Measurements from ENCODE around the gene HTR4.
"Not testable (repeated sequence)": the region's sequence is repeated elsewhere in the genome, so short reads cannot be mapped to it uniquely, and the experiment has no call there.

Gene HTR4

GRCh38 chr5:148529450-148529849 is 124.9 kb downstream of the HTR4 start:
- DNase-seq = not testable (repeated sequence)

DNA sequence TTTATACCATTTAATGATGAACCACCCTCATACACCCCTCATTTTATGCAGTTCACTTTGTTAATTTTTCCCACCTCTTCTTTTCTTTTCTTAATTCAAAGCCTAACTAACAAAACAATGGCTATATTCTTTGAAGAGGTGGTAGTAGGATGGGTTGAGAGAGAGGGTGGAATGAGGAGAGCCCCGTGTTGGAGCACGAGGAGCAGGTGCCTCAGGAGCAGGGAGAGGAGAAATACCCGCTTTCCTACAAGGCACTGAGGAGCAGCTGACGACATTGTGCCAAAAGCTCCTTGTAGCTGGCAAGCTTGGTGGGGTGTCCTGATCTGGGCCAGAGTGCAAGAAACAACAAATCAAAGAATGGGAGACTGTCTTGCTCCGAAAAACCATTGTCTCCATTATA is 129.6 kb downstream of the HTR4 start:
- DNase-seq = no peak

GRCh38 chr5:148523139-148523538 is 131.2 kb downstream of the HTR4 start:
- DNase-seq = no peak

GRCh38 chr5:148515460-148515859 is 138.9 kb downstream of the HTR4 start:
- DNase-seq = no peak

GRCh38 chr5:148514344-148514743 is 140.0 kb downstream of the HTR4 start:
- DNase-seq = no peak

DNA sequence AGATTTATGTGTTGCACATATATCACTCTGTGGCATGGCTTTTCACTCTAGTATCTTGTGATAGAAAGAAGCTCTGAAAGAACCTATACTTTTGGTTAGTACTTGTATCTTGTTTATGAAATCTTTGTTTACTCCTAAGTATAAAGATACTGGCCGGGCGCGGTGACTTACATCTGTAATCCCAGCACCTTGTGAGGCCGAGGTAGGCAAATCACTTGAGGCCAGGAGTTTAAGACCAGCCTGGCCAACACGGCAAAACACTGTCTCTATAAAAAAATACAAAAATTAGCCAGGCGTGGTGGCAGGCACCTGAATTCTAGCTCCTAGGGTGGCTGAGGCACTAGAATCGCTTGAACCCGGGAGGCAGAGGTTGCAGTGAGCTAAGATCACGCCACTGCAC is 141.8 kb downstream of the HTR4 start:
- DNase-seq = no peak

DNA sequence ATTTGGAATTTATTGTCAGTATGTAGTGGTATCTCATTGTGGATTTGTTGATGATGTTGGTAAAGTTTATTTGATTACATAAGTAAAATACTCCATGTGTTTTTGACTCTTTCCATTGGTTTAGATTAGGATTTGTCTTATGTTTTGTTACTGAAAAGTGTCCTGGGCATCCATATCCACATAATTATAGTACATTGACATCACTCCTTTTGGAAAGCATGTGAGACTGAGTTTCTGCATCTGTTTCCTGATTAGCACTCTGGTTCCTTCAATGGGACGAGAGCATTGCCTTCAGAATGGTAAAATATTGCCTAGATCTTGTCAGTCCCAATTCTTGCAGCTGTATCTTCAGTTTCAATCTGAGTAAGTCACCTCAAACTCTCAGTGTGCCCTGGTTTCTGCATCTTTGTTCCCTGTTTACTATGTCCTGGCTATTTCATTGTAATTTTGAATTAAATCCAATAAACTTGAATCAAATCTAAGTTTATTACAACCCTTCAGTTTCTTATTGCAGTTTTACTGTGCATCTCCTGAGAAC is 142.4 kb downstream of the HTR4 start:
- DNase-seq = no peak

GRCh38 chr5:148509893-148510292 is 144.4 kb downstream of the HTR4 start:
- no peak for DNase-seq

- no peak for DNase-seq
Measured at GRCh38 chr5:148507648-148508047, 146.7 kb downstream of the HTR4 start.

DNA sequence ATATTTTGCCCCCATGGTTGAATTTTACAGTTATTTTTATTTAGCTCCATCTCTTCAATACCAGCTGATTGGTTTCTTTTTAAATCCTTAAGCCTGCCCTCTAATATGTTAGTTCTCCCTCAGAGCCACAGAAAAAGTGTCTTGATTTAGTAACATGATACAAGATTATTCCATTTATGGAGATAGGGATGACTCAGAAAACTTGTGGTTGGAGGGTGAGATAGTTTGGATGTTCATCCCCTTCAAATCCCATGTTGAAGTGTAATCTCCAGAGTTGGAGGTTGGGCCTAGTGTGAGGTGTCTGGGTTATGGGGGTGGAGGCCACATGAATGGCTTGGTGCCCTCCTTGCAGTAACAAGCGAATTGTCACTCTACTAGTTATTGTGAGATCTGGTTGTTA is 154.9 kb downstream of the HTR4 start:
- DNase-seq = no peak

- no peak for DNase-seq
Measured at GRCh38 chr5:148497757-148498156, 156.6 kb downstream of the HTR4 start.

DNA sequence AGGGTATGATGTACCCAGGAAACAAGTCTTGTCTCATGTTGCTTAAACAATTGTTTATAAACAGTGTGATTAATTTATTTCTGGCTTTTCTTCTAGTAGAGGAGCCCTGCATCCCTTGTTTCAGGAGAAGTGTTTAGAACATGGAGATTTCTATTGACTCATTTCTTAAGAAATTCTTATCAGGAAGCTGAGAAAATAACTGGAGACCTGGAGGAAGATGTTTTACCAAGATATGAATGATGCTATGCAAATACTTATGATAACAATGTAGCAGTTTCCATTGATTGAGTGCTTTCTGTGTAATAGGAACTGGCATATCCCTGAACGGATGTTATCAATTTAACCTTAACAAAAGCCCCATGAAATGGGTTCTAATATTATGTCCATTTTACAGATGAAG is 162.0 kb downstream of the HTR4 start:
- DNase-seq = no peak

DNA sequence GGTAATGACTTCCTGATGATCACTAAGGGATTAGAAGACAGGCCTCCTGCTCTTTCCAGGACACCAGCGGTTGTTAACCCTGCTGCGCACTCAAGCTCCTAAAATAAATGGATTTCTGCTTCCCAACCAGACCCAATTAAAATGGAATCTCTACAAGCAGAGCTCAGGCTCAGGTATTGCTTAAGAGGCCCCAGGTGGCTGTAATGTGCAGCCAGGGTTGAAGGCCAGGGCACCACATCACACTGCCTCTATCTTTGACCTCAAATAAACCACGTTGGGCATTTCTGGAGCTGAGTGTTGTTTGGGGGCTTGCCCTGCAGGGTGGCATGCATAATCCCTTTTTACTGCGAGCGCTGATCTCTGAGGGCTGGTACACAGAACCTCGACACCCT is 162.5 kb downstream of the HTR4 start:
- DNase-seq = no peak

- DNase-seq = no peak
Measured at GRCh38 chr5:148491015-148491792, 163.1 kb downstream of the HTR4 start.

DNA sequence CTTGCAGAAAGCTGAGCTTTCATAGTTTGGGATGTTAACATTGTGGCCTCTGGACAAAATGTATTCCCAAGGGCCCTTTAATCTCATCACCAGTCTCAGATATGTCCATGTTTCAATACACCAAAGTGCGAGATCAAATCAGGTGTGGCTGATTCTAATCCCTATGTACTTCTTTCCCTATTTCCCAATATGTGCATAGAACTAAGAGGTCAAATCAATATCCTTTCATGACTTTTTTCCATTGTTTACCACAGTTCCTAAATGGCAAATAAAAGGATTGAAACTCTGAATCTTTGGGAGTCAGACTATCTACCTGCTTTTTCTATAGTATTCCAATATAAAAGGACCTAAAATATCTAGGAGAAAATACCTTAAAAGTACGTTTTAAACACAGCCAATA is 165.6 kb downstream of the HTR4 start:
- DNase-seq = no peak

DNA sequence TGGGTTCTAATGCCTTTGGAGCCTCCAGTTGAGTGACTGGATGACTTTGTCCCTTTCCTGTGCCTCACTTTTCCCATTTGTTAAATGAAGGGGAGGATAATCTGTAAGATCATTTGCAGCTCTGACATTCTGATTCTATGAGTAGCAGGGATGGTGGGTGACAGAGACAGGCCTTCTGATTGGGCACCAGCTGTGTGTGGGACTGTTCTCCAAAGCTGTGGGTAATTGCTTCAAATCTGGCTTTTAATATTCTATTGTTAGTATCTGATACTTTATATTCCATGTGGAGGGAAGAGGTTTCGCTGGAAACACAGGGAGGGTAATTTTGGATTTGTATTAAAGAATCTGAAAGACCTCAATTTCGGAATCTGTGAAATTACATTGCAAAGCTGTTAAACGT is 167.9 kb downstream of the HTR4 start:
- no peak for DNase-seq

- DNase-seq = no peak
Measured at GRCh38 chr5:148484651-148485050, 169.7 kb downstream of the HTR4 start.

- DNase-seq = no peak
Measured at GRCh38 chr5:148483750-148484149, 170.6 kb downstream of the HTR4 start.

DNA sequence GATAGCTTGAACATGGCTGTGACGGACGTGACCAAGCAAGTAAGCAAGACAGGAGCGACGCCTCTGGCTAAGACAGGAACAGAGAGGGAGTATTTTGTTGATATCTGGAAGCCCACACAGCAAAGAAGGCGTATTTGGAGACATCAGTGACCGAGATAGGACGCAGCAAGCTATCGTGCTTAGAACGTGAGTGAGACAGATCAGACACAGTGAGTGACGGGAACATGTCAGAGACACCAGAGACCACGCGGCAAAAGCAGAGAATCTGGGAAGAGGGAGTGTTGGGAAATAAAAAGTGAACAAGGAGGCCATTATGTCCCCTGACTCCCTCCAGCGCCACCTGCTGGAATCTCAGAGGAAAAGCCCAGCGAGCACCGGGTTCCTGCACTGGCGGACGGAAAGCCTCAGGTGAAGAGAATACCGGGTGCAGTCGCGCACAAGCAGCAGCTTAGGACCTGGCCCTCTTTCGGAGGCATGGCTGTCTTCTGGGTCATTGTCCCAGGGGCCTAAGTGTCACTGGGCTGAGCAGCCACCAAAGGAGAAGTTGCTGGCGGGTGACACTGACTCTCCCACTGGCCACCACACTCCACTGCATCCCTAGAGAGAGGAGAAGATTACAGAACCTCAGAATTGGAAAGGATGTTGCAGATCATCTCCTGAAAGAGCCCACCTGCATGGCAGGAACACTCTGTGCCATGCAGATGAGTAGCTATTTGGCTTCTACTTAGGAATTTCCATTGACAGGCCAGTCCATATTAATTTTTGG is 171.4 kb downstream of the HTR4 start:
- no peak for DNase-seq

DNA sequence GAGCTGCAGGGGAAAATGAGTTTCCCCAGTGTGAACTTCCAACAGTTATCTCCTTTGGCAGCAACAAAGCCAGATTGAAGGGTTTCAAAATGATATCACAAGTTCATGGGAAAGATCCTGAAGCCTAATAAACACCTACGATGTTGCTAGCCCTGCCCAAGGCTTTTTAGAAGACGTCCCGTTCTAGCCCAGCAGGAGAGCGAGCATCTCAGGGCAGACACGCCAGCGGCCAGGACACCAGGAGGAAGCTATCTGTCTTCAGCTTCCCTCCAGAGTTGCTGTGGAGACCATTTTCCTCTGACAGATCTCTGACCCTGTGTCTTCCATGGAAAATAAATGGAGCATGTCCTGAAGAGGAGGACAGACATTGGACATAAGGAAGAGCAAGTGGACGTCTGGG is 172.1 kb downstream of the HTR4 start:
- DNase-seq = no peak

GRCh38 chr5:148477429-148477828 is 176.9 kb downstream of the HTR4 start:
- DNase-seq = no peak

DNA sequence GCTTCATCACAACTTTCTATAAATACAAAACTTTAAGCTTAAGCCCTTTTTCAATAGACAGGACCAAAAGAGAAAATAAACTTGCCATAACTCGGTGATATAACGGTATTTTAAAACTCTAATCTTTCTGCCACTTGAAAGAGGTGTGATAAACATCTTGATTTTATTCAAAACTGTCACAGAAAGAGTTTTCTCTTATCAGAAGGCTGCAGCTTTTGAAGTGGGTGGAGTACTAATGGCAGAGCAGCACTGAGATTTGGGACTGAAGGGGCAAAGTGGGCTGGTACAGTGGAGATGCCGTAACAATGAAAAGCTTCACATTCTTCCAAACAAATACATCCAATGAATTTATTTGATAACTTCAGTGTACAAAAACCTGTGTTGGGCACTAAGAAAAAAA is 178.0 kb downstream of the HTR4 start:
- DNase-seq = no peak

GRCh38 chr5:148474025-148474511 is 180.3 kb downstream of the HTR4 start:
- DNase-seq = no peak

DNA sequence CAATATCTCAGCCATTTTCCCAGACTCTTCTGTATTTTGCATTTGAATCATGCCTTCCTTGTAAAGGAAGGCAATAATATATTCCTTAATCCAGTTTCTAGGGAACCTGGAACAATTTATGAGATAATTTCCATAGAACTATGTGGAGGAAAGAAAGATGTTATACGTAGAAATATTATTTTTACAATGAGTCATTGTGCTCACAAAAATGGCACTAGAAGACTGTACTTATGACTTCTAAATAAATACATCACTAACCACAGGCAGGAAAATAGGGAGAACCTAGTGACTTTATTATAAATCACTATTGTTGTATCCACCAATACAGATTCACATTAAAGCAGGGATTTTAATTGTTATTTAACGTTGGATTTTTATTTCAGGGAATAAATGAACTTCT is 182.9 kb downstream of the HTR4 start:
- no peak for DNase-seq
